ENCODE results near the gene ZNF582. TPM values are rescaled to one million over a fixed set of nuclear protein-coding genes. Genes with fewer than 3 reads are reported as not detected.

ZNF582 gene
- total and polyA plus RNA-seq, 2 donors (not counting 1 experiment from before 2014, with no cell fraction given) = 4.8 to 10.0 TPM

GRCh38 chr19:56403261-56403660 lies 9.9 kb upstream of the ZNF582 start:
- Histone ChIP-seq H3K79me2 (ENCODE audit: control insufficient read depth, insufficient read depth, low read length) (peaks cover 31% of the 10 kb centered on the region), H3K9ac (ENCODE audit: low read length) (peak overlapping the region; percentile 85), H3K4me1 (ENCODE audit: control insufficient read depth in 2 of 2, insufficient read depth in 2 of 2, low read length in 2 of 2) (peaks cover 14 to 19% of the 10 kb centered on the region in 2 donors), H3K4me2 (replicated peaks; ENCODE audit: low read depth, low read length, poor library complexity, severe bottlenecking) (peak overlapping the region; percentile 81), H3K36me3 (replicated peaks in 1 of 2; ENCODE audit: control extremely low read depth in 1 of 2, control insufficient read depth in 1 of 2, extremely low read depth in 1 of 2, insufficient read depth in 2 of 2, low read length in 1 of 2) (peaks cover 19 to 26% of the 10 kb centered on the region in 2 experiments), H3K27ac (ENCODE audit: low read length in 2 of 2) (peak overlapping the region; percentile 90 to 92), H3K4me3 (ENCODE audit: control extremely low read depth in 1 of 5, extremely low read depth in 1 of 5, insufficient read depth in 1 of 5, low read depth in 2 of 5, low read length in 4 of 5) (peak overlapping the region; percentile 75 to 97 (median 84)), H3K9me3 (ENCODE audit: control extremely low read depth in 1 of 3, control insufficient read depth in 2 of 3, insufficient read depth in 1 of 3, low read length in 2 of 3) (peaks cover 12 to 30% (median 28%) of the 10 kb centered on the region in 3 donors), H3K27me3 (replicated peaks in 1 of 4; ENCODE audit: control extremely low read depth in 1 of 4, control insufficient read depth in 3 of 4, insufficient read depth in 4 of 4, low read length in 3 of 4) (no peaks in the 10 kb centered on the region), H4K20me1 (ENCODE audit: control insufficient read depth, insufficient read depth, low read length, poor library complexity, severe bottlenecking) (no peaks in the 10 kb centered on the region), H2AFZ (ENCODE audit: insufficient read depth, low read depth, low read length, poor library complexity, severe bottlenecking) (peak overlapping the region; percentile 97)
- DNase-seq (no peak), ATAC-seq (ENCODE audit: low read depth) (no peak)
- CTCF ChIA-PET = interaction anchor here (1.1 kb wide), 1 partner anchor 10 kb away, joined by 4 read pairs; the partner anchor contains the start of gene ZNF582
- Mint-ChIP-seq H3K9me3 (ENCODE audit: insufficient read depth) (peaks cover 26% of the 10 kb centered on the region), H3K27ac (peak overlapping the region; percentile 92), H3K4me3 (peak overlapping the region; percentile 92), H3K4me1 (peaks cover 24% of the 10 kb centered on the region), H3K27me3 (no peaks in the 10 kb centered on the region)
- intact Hi-C loops (cut with micrococcal nuclease) = loop anchor here (5.0 kb wide), 2 partner anchors 281 to 789 kb away; partner anchors contain the start of genes ZNF264 and ZNF787
- TF ChIP-seq EZH2 (IDR thresholded peaks at IDR 0.05; ENCODE audit: borderline replicate concordance, insufficient read depth, low read depth, low read length, poor library complexity, severe bottlenecking) (no peak), CTCF (IDR thresholded peaks at IDR 0.05) (no peak)
- POLR2A ChIA-PET = interaction anchor here (0.7 to 1.8 kb wide), 3 partner anchors 9 to 880 kb away, joined by 3 to 6 read pairs (median 6); partner anchors contain the start of genes ZNF582 and ZSCAN5A
- WGBS (ENCODE audit: insufficient coverage) = 62% methylated on average over 5 of the region's 9 CpGs

- intact Hi-C loops (cut with micrococcal nuclease) = loop anchor here (5.0 kb wide), 2 partner anchors 278 to 792 kb away; partner anchors contain the start of genes ZNF264 and ZNF787
- WGBS (ENCODE audit: insufficient coverage) = 90% methylated on average over 2 of the region's 4 CpGs
- POLR2A ChIA-PET = no interaction called here
These were observed 7.2 kb upstream of the ZNF582 start for GRCh38 chr19:56400485-56400884.

More at GRCh38 chr19:56400485-56400884, 7.2 kb upstream of the ZNF582 start:
- TF ChIP-seq CTCF (IDR thresholded peaks at IDR 0.05) (no peak), EZH2 (IDR thresholded peaks at IDR 0.05; ENCODE audit: borderline replicate concordance, insufficient read depth, low read depth, low read length, poor library complexity, severe bottlenecking) (no peak)
- Histone ChIP-seq H3K4me3 (ENCODE audit: control extremely low read depth in 1 of 5, extremely low read depth in 1 of 5, insufficient read depth in 1 of 5, low read depth in 2 of 5, low read length in 4 of 5) (peak overlapping the region in 1 of 5 experiments; percentile 4), H3K79me2 (ENCODE audit: control insufficient read depth, insufficient read depth, low read length) (peaks cover 23% of the 10 kb centered on the region), H3K27me3 (replicated peaks in 1 of 4; ENCODE audit: control extremely low read depth in 1 of 4, control insufficient read depth in 3 of 4, insufficient read depth in 4 of 4, low read length in 3 of 4) (no peaks in the 10 kb centered on the region), H4K20me1 (ENCODE audit: control insufficient read depth, insufficient read depth, low read length, poor library complexity, severe bottlenecking) (no peaks in the 10 kb centered on the region), H2AFZ (ENCODE audit: insufficient read depth, low read depth, low read length, poor library complexity, severe bottlenecking) (no peak overlapping the region), H3K9me3 (ENCODE audit: control extremely low read depth in 1 of 3, control insufficient read depth in 2 of 3, insufficient read depth in 1 of 3, low read length in 2 of 3) (peaks cover 9 to 37% (median 29%) of the 10 kb centered on the region in 3 donors), H3K4me2 (replicated peaks; ENCODE audit: low read depth, low read length, poor library complexity, severe bottlenecking) (no peak overlapping the region), H3K4me1 (ENCODE audit: control insufficient read depth in 2 of 2, insufficient read depth in 2 of 2, low read length in 2 of 2) (peaks cover 14 to 19% of the 10 kb centered on the region in 2 donors), H3K36me3 (replicated peaks in 1 of 2; ENCODE audit: control extremely low read depth in 1 of 2, control insufficient read depth in 1 of 2, extremely low read depth in 1 of 2, insufficient read depth in 2 of 2, low read length in 1 of 2) (peaks cover 11% of the 10 kb centered on the region in 2 experiments), H3K27ac (ENCODE audit: low read length in 2 of 2) (no peak overlapping the region), H3K9ac (ENCODE audit: low read length) (no peak overlapping the region)
- CTCF ChIA-PET = interaction anchor here (0.6 kb wide), 1 partner anchor 1732 kb away, joined by 3 read pairs; no protein-coding TSS in a partner anchor
- DNase-seq (no peak), ATAC-seq (ENCODE audit: low read depth) (no peak)
- peaks cover 22% of the 10 kb centered on the region for H3K4me1 Mint-ChIP-seq
- peaks cover 17% of the 10 kb centered on the region for H3K9me3 Mint-ChIP-seq (ENCODE audit: insufficient read depth)
- H3K4me3 Mint-ChIP-seq = no peak overlapping the region
- H3K27me3 Mint-ChIP-seq = no peaks in the 10 kb centered on the region
- H3K27ac Mint-ChIP-seq = peak overlapping the region; percentile 10

Data from B cell (primary cell).